Immature natural killer cell (primary cell): ENCODE measurements around the gene C1QTNF7. TPM values are rescaled to one million over a fixed set of nuclear protein-coding genes. Genes with fewer than 3 reads are reported as not detected.

Experiments
- DNase-seq, 3 donors: peaks; one replicate each; pipeline ENCODE4 v3.0.0; 2022; ENCODE audit warnings: mixed read lengths in 1 of 3
- H3K27ac Mint-ChIP-seq, 6 donors: one replicate each; pipeline ENCODE4 v1.8.0; 2020; ENCODE audit warnings: mixed read lengths in 6 of 6, mild to moderate bottlenecking in 5 of 6, inconsistent platforms in 4 of 6, moderate library complexity in 3 of 6
- H3K27me3 Mint-ChIP-seq, 3 donors: one replicate each; pipeline ENCODE4 v1.8.0; 2020 to 2021; ENCODE audit warnings: low read depth in 3 of 3, mild to moderate bottlenecking in 3 of 3, mixed read lengths in 3 of 3, moderate library complexity in 3 of 3, inconsistent platforms in 1 of 3
- H3K36me3 Mint-ChIP-seq, 3 donors: one replicate each; pipeline ENCODE4 v1.8.0; 2020; ENCODE audit warnings: mixed read lengths in 3 of 3, inconsistent platforms in 2 of 3, mild to moderate bottlenecking in 2 of 3
- H3K4me1 Mint-ChIP-seq, 2 donors: one replicate each; pipeline ENCODE4 v1.8.0; 2020; ENCODE audit warnings: inconsistent platforms in 2 of 2, mild to moderate bottlenecking in 2 of 2, mixed read lengths in 2 of 2, moderate library complexity in 1 of 2
- H3K4me3 Mint-ChIP-seq, 5 donors: one replicate each; pipeline ENCODE4 v1.8.0; 2020; ENCODE audit warnings: mild to moderate bottlenecking in 5 of 5, mixed read lengths in 5 of 5, inconsistent platforms in 3 of 5, moderate library complexity in 3 of 5
- H3K9me3 Mint-ChIP-seq, 6 donors: one replicate each; pipeline ENCODE4 v1.8.0; 2020; ENCODE audit warnings: mild to moderate bottlenecking in 6 of 6, mixed read lengths in 6 of 6, inconsistent platforms in 4 of 6, moderate library complexity in 3 of 6
- polyA plus RNA-seq, 3 donors: library from polyadenylated mRNA; unstranded; fragments of 300-500 nt; fragmentation: Illumina TruSeq; gene quantifications; one replicate each; pipeline ENCODE4 v1.2.3, GENCODE V29; 2021

C1QTNF7 gene
- polyA plus RNA-seq, 3 donors from 2014 or later: not detected

GRCh38 chr4:15420642-15421041 lies 7.2 kb upstream of the C1QTNF7 start:
- Mint-ChIP-seq H3K4me3 (no peak overlapping the region), H3K27me3 (peaks cover 2 to 17% (median 4%) of the 10 kb centered on the region in 3 donors), H3K27ac (no peak overlapping the region), H3K9me3 (peaks cover 0 to 1% (median 0%) of the 10 kb centered on the region in 6 donors), H3K36me3 (peaks cover 6 to 11% (median 6%) of the 10 kb centered on the region in 3 donors), H3K4me1 (peaks cover 0 to 2% of the 10 kb centered on the region in 2 donors)
- DNase-seq: no peak

DNA sequence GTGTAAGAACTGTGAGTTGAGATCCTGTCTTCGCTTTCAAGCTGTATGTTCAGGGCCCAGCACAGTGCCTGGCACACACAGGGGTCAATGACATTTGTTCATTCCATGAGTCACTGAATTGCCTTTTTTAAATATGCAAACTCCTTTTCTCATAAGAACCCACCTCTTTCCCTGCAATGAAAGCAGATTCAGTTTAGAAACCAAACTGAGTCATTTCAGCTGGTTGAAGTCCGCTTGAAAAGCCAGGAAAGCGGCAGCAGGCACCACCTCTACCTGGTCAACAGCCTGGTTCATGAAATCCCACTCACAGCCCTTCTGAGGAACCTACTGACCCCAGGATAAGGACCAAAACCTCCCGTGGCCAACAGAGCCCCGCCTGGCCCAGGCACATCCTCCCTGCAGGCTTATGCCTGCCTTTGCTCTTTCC lies 4.5 kb upstream of the C1QTNF7 start:
- Mint-ChIP-seq H3K4me3 (no peak overlapping the region), H3K27ac (no peak overlapping the region), H3K27me3 (peaks cover 0 to 10% (median 4%) of the 10 kb centered on the region in 3 donors), H3K36me3 (peaks cover 5 to 11% (median 6%) of the 10 kb centered on the region in 3 donors), H3K4me1 (peaks cover 0 to 2% of the 10 kb centered on the region in 2 donors), H3K9me3 (peaks cover 0 to 1% (median 0%) of the 10 kb centered on the region in 6 donors)
- no peak for DNase-seq

DNA sequence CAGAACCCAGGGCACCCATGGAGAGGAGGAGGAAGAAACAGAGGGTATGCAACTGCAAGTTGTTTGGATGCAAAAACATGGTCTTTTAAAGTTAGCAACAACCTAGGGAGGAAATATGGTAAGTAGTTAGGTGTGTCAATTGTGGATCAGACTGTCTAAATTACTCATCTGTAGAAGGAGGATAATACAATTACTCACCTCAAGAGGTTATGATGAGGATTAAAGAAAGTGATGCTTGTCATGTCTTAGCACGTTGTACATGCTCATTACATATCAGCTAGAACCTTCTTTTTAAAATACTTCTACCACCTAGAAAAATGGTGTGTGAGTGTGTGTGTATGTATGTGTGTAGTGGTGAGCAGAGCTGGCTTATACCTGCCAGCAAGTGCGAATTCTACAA lies 2.3 kb upstream of the C1QTNF7 start:
- Mint-ChIP-seq H3K36me3 (peaks cover 3 to 8% (median 6%) of the 10 kb centered on the region in 3 donors), H3K27ac (no peak overlapping the region), H3K27me3 (peaks cover 0 to 4% (median 3%) of the 10 kb centered on the region in 3 donors), H3K4me1 (peaks cover 0 to 2% of the 10 kb centered on the region in 2 donors), H3K9me3 (peaks cover 0 to 1% (median 0%) of the 10 kb centered on the region in 6 donors), H3K4me3 (no peak overlapping the region)
- no peak for DNase-seq

GRCh38 chr4:15427161-15427560 lies 672 bp upstream of the C1QTNF7 start:
- Mint-ChIP-seq H3K4me3 (no peak overlapping the region), H3K4me1 (peaks cover 0 to 2% of the 10 kb centered on the region in 2 donors), H3K27ac (no peak overlapping the region), H3K27me3 (peaks cover 0 to 8% (median 2%) of the 10 kb centered on the region in 3 donors), H3K9me3 (peaks cover 0 to 2% (median 0%) of the 10 kb centered on the region in 6 donors), H3K36me3 (peaks cover 6 to 12% (median 6%) of the 10 kb centered on the region in 3 donors)
- DNase-seq: no peak

DNA sequence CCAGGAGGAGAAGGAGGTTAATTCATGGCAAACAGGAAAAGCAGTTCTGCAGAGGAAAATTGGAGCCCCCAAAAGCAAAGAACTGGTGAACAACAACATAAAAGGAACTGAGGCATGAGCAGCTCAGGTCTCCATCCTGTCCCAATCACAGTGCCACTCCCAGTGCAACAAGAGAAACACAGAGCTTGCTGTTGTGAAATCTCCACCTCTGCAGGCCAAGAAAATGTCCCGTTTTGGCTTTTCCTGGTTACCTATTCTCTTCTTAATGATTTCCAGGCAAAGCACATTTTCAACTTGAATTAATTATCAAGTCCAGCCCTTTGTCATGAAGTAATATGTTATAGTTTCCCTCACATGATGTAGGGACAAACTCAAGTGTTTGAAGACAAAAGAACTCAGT lies 778 bp downstream of the C1QTNF7 start:
- Mint-ChIP-seq H3K27me3 (peaks cover 1 to 8% (median 2%) of the 10 kb centered on the region in 3 donors), H3K9me3 (peaks cover 0 to 2% (median 0%) of the 10 kb centered on the region in 6 donors), H3K4me3 (no peak overlapping the region), H3K4me1 (peaks cover 0 to 1% of the 10 kb centered on the region in 2 donors), H3K27ac (no peak overlapping the region), H3K36me3 (peaks cover 6 to 10% (median 6%) of the 10 kb centered on the region in 3 donors)
- no peak for DNase-seq

GRCh38 chr4:15434091-15434490 lies 6.3 kb downstream of the C1QTNF7 start:
- peaks cover 0 to 2% (median 0%) of the 10 kb centered on the region in 6 donors for H3K9me3 Mint-ChIP-seq
- H3K4me3 Mint-ChIP-seq: no peak overlapping the region
- DNase-seq: no peak
- peaks cover 0 to 8% (median 5%) of the 10 kb centered on the region in 3 donors for H3K27me3 Mint-ChIP-seq
- peaks cover 0 to 17% (median 11%) of the 10 kb centered on the region in 3 donors for H3K36me3 Mint-ChIP-seq
- no peak overlapping the region for H3K27ac Mint-ChIP-seq
- no peaks in the 10 kb centered on the region for H3K4me1 Mint-ChIP-seq

GRCh38 chr4:15434676-15435075 lies 6.8 kb downstream of the C1QTNF7 start:
- Mint-ChIP-seq H3K27me3 (peaks cover 0 to 8% (median 5%) of the 10 kb centered on the region in 3 donors), H3K4me1 (no peaks in the 10 kb centered on the region), H3K4me3 (no peak overlapping the region), H3K27ac (no peak overlapping the region), H3K36me3 (peaks cover 0 to 17% (median 11%) of the 10 kb centered on the region in 3 donors), H3K9me3 (peaks cover 0 to 2% (median 0%) of the 10 kb centered on the region in 6 donors)
- DNase-seq: no peak

DNA sequence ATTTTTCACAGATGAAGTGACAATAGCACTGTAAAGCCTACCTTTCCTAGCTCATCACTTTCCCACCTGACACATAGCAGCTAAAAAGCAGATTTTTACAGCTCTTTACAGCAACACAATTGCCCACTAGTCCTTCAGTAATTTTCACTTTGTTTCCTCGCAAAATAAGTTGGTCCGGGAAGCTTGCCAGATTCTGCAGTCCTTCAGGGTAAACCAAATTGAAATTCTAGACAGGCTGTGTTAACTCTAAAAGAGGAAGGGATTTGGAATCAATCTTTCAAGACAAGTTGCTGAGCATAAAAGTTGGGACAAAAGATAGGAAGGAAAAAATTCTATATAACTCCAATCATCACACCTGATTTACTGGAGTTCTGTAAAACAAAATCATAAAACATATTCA lies 8.7 kb downstream of the C1QTNF7 start:
- Mint-ChIP-seq H3K9me3 (no peaks in the 10 kb centered on the region), H3K4me3 (no peak overlapping the region), H3K27ac (no peak overlapping the region), H3K36me3 (peaks cover 0 to 17% (median 11%) of the 10 kb centered on the region in 3 donors), H3K4me1 (no peaks in the 10 kb centered on the region), H3K27me3 (peaks cover 0 to 8% (median 5%) of the 10 kb centered on the region in 3 donors)
- DNase-seq: no peak

DNA sequence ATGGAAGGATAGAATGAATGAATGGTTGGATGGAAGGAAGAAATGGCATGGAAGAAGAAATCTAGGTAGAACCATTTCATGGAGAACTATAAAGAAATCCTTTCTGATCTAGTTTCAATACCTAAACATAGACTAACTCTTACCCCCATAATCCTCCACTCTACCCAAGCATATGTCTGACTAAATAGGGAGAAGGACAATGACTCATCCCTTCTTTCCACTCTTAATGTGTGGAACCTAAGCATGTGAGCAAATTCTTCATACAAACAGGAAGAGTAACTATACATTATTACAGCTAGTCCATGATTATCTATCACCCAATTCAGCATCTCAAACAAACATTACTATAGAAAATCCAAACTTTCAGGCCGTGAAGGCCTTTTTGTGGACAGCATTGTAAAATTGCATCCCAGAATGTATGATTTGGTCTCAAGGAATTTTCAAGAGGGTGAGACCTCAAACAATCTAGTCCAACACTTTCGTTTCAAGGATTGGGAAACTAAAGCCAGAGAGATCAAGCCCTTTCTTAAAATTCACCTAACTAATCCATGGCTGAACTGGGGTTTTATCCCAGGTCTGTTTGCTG lies 11.2 kb downstream of the C1QTNF7 start:
- Mint-ChIP-seq H3K9me3 (no peaks in the 10 kb centered on the region), H3K27ac (no peak overlapping the region), H3K27me3 (peaks cover 1 to 3% (median 3%) of the 10 kb centered on the region in 3 donors), H3K4me3 (no peak overlapping the region), H3K4me1 (no peaks in the 10 kb centered on the region), H3K36me3 (peaks cover 4 to 13% (median 5%) of the 10 kb centered on the region in 3 donors)
- no peak for DNase-seq

DNA sequence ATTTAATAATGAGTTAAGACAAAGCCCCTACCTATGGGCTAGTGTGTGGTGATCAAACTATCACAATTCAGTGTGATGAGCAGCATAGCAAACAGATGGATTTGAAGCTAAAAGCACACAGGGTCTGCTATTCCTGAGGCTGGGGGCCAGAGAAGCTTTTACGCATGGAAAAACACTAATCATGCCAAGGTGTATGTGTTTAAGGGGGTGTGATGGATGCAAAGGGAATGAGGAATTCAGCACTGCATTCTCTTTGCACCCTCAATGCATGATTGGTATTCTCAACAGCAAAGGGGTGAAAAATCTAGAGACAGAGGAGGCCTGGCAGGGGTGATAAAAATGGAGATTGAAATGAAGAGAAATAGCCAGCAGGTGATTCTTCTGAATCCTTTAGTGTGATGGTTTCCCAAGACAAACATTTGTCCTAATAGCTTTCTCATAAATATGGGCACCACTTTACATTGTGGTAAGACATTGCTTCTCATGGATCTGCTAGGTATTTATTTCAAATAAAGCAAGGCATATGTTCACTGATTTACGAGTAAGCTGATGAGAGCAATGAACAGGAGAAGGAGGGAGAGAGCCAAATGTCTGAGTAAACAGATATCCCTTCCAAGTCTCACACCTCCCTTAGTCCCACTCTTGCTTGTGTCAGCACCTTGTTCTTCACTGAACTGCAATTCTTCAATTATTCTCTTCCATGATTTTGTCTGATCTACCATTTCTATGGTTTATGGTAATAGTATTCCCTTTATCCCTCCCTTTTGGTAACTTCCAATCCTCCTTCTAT lies 15.7 kb downstream of the C1QTNF7 start:
- DNase-seq: no peak
- Mint-ChIP-seq H3K9me3 (no peaks in the 10 kb centered on the region), H3K4me3 (no peak overlapping the region), H3K27ac (no peak overlapping the region), H3K4me1 (no peaks in the 10 kb centered on the region), H3K36me3 (peaks cover 3 to 7% (median 4%) of the 10 kb centered on the region in 3 donors), H3K27me3 (peaks cover 0 to 6% (median 4%) of the 10 kb centered on the region in 3 donors)

- H3K27ac Mint-ChIP-seq: no peak overlapping the region
- H3K27me3 Mint-ChIP-seq: peaks cover 3 to 6% (median 4%) of the 10 kb centered on the region in 3 donors
- no peak overlapping the region for H3K4me3 Mint-ChIP-seq
- H3K36me3 Mint-ChIP-seq: peaks cover 3 to 7% (median 4%) of the 10 kb centered on the region in 3 donors
- DNase-seq: no peak
- no peaks in the 10 kb centered on the region for H3K4me1 Mint-ChIP-seq
- H3K9me3 Mint-ChIP-seq: no peaks in the 10 kb centered on the region
Observed at GRCh38 chr4:15444276-15444675, 16.4 kb downstream of the C1QTNF7 start.

DNA sequence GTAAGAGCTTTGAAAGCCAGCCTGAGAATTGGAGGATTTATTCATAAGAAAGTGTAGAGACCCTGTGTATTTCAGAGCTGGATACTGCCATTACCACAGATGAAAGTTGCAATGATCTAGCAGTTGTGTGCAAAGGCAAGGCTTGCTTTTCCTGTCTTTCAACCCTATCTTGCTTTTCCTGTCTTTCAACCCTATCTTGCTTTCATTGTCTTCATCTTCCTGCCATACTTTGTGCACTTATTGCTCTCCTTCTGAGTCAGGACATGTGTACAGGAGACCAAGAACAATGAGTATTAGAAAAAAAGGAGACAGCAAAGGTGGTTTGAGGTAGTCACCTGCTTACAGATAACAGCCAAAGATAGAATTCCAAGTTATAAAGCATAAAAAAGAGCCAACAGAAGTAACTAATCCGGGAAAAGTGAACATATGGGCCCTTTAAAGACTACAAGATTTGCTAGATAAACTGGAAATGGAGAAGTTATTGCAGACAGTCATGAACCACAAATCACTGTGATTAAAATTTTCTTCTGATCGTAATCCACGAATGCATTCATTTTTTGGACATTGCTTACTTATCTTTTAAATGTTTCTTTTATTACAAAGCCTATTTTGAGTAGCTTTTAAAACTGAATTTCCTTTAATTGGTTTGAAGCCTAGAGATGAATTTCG lies 17.2 kb downstream of the C1QTNF7 start:
- H3K4me3 Mint-ChIP-seq: no peak overlapping the region
- no peak overlapping the region for H3K27ac Mint-ChIP-seq
- no peaks in the 10 kb centered on the region for H3K9me3 Mint-ChIP-seq

DNA sequence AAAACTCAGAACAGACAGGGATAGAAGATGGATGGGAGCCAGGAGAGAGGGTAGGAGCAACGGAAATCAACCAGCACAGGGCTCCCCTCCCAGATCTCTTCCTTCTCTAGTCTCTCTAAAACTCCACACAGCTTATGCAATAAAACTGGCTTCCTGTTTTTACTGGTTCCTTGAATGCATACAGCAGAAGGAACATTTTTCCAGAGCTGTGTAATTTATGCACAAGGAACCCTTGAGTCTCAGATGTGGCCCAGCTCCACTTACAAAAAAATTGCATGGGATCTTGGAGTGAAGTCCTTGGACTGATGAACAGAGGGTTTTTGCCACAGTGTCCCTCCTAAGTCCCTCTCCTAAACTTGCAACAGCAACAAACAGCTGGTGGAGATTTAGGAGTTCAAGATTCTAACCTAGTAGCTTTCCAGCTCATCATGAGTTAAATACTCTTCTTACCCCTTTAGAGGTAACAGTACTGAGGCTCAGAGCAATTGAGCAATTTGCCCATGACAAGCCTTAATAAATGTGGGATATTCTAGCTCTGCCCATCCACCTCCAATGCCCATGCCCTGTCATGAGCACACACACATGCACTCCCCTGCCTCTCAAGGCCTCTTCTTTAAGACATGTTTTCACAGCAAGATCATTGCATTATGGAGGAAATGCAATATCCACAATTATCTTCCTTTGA lies 23.5 kb downstream of the C1QTNF7 start:
- Mint-ChIP-seq H3K4me1 (no peaks in the 10 kb centered on the region), H3K27ac (no peak overlapping the region), H3K9me3 (no peaks in the 10 kb centered on the region), H3K36me3 (no peaks in the 10 kb centered on the region), H3K4me3 (no peak overlapping the region), H3K27me3 (peaks cover 2 to 4% (median 3%) of the 10 kb centered on the region in 3 donors)
- DNase-seq: no peak

More for the DNA sequence above, 17.2 kb downstream of the C1QTNF7 start:
- H3K4me1 Mint-ChIP-seq: no peaks in the 10 kb centered on the region
- H3K36me3 Mint-ChIP-seq: peaks cover 3 to 7% (median 4%) of the 10 kb centered on the region in 3 donors
- peaks cover 3 to 6% (median 4%) of the 10 kb centered on the region in 3 donors for H3K27me3 Mint-ChIP-seq
- DNase-seq: no peak
